Activated CD4-positive, alpha-beta T cell treated with anti-CD3 and anti-CD28 coated beads for 48 hours (primary cell): ENCODE measurements around the gene SETMAR.

Source experiments
- DNase-seq: peaks from one replicate; pipeline ENCODE4 v3.0.0-alpha.2; 2020

SETMAR gene

GRCh38 chr3:4355401-4356219 lies 52.4 kb downstream of the SETMAR start:
- DNase-seq: no peak

DNA sequence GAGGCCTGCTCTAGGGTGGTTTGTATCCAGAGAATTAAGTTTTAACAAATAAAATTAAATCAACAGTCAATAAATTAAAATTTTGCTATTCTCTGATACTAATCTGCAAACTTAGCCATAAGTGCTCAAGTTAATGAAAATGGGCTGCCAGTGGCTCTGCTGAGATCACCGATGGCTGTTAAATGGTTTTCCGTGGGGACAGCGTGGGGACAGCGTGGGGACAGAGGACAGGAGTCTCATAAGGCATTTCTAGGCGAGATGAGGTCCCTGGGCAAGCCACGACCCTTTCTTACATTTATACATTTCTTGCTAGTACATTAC lies 53.0 kb downstream of the SETMAR start:
- no peak for DNase-seq

DNA sequence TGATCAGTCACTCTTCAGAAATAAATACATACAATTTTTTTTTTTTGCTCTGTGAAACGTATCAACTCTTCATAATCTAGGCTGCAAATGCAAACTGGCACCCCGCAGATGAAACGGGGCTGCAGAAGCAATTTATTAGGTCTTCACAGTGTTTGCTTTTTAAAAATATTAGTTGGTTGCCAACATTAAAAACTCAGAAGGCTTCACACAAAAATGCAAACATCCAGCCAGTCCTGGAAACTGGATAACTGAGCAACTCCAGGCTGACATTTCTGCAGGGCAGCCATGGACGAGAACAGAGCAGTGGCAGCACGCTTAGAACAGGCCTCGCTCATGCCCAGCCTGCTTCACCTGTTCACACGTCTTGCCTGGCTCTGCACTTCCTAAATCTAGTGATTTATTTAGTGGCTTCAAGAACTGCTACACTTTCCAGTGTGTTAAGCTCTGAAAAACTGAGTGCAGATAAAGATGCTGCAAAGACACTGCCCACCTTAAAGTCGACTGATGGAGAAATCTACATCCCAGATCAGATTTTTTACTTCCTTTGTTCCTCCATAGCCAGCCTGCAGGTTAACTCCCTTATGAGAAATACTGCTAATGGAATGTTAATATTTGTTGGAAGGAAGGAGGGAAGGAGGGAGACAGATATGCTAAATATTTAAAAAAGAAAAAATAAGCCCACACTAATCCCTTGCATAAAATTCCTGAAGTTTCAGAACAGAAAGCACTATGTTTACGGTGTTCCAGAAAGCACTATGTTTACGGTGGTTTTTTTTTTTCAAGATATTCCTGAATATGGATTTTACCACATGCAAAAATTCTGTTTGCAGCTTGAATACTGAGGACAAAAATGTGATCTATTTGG lies 53.6 kb downstream of the SETMAR start:
- no peak for DNase-seq

GRCh38 chr3:4358273-4358672 lies 55.1 kb downstream of the SETMAR start:
- DNase-seq: no peak

GRCh38 chr3:4359805-4360502 lies 56.8 kb downstream of the SETMAR start:
- DNase-seq: no peak

- no peak for DNase-seq
These were observed 57.6 kb downstream of the SETMAR start for GRCh38 chr3:4360817-4361216.

- DNase-seq: no peak
These were observed 59.4 kb downstream of the SETMAR start for GRCh38 chr3:4362523-4362922.
